Mammary epithelial cell (primary cell): ENCODE data around the gene TYRO3.

Experiments used
- CTCF ChIP-seq, 2 donors: IDR thresholded peaks in 1 of 2; conservative IDR thresholded peaks in 1 of 2; 2 replicates each; pipeline ENCODE4 v1.5.1; 2011 to 2012; ENCODE audit warnings: inconsistent platforms in 2 of 2, low read length in 2 of 2, mild to moderate bottlenecking in 2 of 2, control low read depth in 1 of 2, low read depth in 1 of 2; ENCODE audit not compliant: insufficient read depth in 1 of 2; ENCODE audit errors: extremely low read depth in 1 of 2
- EZH2 ChIP-seq: IDR thresholded peaks from 2 replicates; pipeline ENCODE4 v1.6.1; 2012; ENCODE audit warnings: low read length, inconsistent platforms, borderline replicate concordance

GRCh38 chr15:41621200-41622193, 62.5 kb downstream of the TYRO3 start:
- TF ChIP-seq EZH2 (no peak), CTCF (conservative IDR thresholded peaks at IDR 0.05 in 1 of 2, IDR thresholded peaks at IDR 0.05 in 1 of 2; ENCODE audit: extremely low read depth in 1 of 2, insufficient read depth in 1 of 2, low read depth in 1 of 2, low read length in 2 of 2) (no peak)
